ENCODE measurements around the gene ANGPTL8. TPM values are rescaled to one million over a fixed set of nuclear protein-coding genes. Genes with fewer than 3 reads are reported as not detected.
A peak's percentile ranks its signal among the peaks of the same experiment; 100 is the strongest.

ANGPTL8 gene
- total RNA-seq, 1 experiment from 2014 or later = not detected

DNA sequence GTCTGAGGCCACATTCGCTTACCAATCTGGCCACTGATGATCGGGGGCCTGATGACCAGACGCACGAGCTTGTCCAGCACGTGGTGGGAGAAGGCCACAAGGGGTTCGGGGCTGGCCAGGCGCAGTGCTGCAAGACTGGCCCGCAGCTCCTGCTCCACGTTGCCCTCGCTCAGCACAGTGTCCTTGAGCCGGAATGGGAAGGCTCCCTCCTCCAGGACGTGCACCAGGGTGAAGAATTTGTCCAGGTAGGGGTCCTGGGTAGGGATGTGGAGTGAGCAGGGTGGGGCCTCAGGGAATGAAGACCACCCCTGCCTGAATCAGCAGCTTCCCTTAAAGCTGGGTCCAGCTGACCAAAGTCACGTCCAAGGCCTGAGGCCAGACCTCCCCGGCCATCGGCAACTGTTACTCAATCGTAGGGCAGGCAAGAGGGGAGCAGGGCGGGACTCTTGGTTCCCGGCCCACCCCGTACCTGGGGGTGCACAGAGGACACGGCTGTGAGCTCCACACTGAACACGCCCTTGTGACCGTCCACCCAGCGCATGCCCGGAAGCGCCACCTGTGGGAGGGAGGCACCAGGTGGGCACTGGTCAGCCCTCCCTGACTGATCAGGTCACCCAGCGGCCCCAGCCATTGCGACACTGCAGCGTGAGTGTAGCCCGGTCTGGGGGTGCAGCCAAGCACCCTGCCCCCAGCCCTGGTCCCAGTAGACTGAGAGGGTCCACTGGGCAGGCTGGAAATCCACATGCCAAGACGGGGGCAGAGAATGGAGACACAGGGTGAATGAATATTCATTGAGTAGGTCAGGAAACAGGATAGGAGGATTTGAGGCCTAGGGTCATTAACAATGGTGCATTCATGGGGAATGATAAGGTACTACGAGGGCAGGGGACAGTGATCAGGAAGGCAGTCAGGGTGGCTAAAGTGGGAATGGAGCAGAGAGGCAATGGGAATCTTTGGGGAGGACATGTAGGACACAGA, 2.8 kb upstream of the ANGPTL8 start:
- DNase-seq (ENCODE audit: low spot score) = no peak

DNA sequence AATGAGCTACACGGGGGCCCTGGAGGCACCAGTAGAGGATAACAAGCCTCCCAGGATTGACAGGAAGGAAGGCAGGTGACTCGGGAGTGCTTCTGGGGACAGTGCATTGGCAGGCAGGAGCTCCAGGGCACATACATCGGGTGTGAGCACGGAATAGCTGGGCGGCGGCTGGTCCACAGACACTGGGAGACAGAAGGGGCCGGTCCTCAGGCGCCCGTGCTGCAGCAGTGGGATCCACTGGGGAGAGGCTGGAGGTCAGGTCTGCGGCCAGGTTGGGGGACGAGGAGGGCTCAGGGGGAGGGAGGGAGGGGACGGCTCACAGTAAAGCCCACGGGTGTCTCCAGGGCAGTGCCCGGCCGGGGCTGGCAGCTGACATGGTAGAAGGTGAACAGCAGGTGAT, 2.1 kb upstream of the ANGPTL8 start:
- DNase-seq (ENCODE audit: low spot score) = no peak

DNA sequence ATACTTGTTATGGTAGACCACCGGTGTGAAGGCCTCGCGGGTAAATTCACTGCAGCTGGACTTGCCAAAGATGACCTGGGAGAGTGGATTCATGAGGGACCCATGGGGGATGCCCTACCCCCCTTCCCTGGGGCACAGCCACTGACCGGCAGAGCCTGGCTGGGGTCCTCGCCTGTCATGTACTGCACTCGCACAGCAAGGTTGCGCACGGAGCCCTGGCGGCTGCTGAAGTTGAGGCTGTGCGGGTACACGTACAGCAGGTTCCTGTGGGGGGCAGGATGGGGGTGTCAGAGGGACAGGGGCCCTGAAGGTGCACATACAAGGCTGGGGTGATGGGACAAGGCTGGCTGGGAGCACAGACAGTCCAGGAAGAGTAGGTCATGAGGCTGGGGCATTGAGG, 1.4 kb upstream of the ANGPTL8 start:
- DNase-seq (ENCODE audit: low spot score) = no peak

DNA sequence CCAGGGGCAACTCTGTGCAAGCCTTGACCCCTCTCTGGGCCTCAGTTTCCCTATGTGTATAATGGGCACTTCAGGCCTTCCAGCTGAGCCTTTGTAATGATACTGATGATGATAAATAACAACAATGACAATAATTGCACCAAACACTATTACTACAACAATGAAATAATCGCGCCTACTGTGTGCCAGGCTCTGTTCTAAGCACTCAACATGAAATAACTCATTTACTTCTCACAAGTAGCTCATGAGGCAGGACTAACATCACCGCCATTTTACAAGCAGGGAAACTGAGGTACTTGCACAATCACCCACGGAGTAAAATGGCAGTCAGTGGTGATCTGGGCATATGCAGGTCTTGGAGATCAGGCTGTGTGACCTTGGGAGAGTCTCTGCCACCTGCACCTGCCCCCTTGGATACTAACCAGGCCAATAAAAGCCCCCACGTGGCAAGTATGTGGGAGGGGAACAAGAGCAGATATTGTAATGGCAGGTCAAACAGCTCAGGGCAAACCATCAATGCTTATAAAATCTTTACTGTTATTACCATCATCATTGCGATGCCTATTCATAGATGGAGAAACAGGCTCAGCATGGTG, 540 bp upstream of the ANGPTL8 start:
- DNase-seq (ENCODE audit: low spot score) = no peak

DNA sequence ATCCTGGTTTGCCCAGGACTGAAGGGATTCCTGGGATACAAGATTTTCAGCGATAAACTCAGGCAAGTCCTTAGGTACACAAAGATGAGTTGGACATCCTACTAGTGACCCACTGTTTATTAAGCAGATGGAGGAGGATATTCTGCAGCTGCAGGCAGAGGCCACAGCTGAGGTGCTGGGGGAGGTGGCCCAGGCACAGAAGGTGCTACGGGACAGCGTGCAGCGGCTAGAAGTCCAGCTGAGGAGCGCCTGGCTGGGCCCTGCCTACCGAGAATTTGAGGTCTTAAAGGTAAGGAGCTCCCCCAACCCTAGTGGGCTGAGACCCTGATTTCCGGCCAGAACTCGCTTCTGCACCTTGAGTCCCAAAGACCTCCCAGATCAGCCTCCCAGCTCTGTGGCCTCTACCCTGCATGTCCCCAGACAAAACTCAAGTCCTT, 607 bp downstream of the ANGPTL8 start:
- no peak for DNase-seq (ENCODE audit: low spot score)

DNA sequence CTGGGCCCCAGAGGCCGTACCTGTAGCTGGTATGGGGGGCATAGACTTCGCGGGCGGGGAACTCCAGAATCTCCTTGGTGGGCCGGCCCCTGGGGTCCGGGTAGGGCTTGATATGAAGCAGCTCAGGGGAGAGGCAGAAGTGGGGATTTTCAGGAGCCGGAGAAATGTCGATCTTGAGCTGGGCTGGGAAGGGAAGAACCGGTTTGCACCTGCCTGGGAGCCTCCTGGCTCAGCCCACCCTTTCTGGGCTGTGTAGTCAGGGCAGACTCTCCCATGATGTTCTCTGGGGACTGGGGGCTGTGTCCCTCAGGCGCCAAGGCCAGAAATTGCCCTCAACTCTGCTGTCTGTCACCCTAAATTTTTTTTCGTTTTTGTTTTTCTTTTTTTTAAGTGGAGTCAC, 2.6 kb downstream of the ANGPTL8 start:
- no peak for DNase-seq (ENCODE audit: low spot score)

DNA sequence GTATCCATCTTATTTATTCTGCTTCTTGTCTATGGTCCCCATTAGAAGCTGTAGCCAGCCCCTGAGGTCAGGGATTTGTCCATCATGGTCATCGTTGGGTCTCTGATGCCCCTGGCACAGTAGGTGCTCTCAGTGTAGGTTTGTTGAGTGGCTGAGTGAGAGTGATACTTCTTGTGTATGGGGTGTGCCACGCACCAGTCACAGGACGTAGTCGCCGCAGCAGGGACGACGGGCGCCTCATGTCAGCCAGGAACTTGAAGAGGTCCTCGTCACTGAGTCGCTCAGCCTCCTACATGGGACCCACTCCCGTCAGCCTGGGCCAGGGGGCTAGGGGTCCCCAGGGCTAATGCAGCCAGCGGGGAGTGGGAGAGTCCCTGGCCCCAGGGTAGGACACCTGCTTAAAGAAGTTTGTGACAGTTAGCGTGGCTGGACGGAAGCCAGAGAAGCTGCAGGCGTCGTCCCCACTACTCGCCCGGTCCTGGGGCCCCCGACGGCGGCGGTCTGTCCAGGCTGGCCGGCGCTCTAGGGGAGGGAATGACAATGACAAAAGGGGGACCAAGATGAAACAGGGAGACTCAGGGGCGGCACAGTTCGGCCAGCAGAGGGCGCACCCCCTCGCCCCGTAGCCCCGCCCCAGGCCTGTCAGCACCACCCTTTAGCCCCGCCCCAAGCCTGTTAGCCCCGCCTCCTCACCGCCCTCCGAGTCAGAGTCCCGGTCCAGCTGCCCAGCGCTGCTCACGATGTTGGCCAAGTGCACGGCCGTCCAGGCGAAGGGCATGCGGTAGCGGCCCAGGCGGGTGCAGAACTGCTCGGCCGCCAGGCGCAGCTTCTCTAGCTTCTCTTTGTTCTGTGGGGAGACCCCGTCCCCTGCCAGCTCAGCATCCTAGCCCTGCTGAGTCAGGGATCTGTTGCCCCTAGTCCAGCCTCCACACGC, 3.7 kb downstream of the ANGPTL8 start:
- peak; percentile 85 for DNase-seq (ENCODE audit: low spot score)

DNA sequence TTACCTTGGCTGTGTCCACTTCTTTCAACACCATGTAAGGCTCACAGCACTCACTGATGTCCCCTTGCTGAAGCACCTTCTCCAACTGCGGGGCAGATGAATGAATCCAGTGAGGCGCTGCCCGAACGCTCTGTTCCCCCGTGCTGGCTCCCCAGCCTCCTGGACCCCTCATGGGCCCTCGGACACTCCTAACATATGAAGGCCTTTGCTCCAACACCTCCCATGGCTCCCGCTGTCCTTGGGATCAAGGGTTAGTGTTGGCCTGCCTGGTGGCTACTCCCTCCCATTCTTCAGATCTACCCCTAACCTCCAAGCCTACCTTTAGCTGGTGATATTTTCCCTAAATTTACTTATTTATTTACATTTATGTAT, 4.4 kb downstream of the ANGPTL8 start:
- DNase-seq (ENCODE audit: low spot score) = no peak

DNA sequence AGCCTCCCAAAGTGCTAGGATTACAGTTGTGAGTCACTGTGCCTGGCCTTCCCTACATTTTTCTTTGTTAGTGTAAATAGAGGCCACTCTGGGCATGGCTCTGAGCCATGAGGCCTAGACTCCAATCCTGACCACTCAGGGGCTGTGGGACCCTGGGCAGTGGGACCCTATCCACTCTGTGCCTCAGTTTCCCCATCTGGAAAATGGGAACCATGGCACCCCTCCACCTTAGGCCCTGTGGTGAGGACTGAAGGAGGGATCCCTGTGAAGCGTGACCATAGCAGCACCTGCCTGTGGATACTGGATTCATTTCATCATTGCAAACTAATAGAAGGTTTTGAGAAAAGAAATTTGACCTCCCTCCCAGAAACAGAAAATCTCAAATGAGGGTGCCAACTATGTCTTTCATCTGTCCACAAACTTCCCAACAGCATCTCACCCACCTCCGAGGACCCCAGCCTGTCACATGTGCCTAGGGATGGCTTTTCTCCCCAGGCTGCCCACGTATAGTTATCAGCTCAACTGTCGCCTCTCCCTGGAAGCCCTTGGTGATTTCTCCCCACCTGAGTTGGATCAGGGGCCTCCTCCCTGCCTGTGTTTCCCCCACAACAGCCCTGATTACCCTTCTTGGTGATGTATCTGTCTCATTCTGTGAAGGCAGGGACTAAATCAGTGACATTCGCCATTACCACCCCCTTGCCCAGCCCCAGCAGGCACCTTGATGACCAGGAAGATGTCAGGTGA, 5.6 kb downstream of the ANGPTL8 start:
- no peak for DNase-seq (ENCODE audit: low spot score)

DNA sequence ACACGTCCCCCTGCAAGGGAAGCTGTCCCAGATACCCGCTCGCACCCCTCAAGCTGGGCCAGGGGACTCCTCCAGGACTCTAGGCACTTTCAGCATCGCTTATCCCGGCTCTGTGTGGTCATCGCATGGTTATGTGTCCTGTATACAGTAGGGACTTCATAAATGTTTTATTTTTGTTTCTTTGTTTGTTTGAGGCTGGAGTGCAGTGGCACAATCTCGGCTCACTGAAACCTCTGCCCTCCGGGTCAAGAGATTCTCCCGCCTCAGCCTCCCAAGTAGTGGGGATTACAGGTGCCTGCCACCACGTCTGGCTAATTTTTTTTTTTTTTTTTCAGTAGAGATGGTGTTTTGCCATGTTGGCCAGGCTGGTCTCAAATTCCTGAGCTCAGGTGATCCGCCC, 7.5 kb downstream of the ANGPTL8 start:
- DNase-seq (ENCODE audit: low spot score) = no peak

DNA sequence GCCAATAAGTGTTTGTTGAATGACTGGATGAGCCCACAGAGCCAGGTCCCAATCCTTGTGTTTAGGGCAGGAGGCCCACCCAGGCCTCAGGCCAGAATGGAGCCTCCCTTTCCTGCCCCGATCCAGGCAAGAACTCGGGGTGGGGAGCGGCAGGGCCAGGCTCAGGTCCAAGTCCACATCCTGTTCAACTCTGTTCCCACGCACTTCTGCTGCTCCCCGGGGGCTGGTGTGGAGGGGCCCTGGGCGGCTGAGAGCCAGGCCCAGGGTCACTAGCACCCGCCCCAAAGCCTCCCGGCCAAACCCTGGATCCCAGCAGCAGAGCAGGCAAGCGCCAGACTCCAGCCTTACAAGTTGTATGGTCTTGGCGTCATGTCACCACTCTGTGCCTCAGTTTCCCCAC, 8.0 kb downstream of the ANGPTL8 start:
- no peak for DNase-seq (ENCODE audit: low spot score)

DNA sequence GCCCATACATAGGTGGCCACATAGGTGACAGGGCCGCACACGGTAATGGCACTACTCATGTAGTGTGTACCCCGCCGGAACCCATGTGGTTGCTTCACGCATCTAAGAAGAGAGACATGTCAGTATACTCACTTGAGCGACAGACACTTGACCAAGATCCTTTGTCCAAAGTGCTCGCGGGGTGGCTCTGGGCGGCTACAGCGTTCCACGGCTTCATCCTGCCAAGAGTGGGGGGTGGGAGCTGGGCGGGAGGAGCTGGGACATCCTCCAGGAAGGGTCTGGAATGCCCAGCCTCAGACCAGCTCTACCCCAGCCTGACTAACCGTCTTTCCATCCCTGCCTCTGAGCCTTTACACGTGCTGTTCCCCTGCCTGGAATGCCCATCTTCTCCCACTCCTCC, 8.5 kb downstream of the ANGPTL8 start:
- no peak for DNase-seq (ENCODE audit: low spot score)

DNA sequence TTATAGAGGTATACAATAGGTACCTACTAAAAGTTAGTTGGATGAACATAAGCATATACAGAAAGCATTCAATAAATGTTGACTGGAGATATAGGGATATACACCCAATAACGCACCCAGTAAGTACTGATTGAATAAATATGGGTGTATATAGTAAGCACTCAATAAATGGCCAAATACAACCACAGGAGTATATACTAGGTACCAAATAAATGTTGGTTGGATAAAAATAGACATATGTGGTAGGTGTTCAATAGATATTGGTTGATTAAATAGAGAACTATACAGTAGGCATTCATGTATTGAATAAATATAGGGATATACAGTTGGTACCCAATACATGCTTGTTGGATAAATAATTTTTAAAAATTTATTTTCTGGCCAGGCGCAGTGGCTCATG, 9.4 kb downstream of the ANGPTL8 start:
- no peak for DNase-seq (ENCODE audit: low spot score)

DNA sequence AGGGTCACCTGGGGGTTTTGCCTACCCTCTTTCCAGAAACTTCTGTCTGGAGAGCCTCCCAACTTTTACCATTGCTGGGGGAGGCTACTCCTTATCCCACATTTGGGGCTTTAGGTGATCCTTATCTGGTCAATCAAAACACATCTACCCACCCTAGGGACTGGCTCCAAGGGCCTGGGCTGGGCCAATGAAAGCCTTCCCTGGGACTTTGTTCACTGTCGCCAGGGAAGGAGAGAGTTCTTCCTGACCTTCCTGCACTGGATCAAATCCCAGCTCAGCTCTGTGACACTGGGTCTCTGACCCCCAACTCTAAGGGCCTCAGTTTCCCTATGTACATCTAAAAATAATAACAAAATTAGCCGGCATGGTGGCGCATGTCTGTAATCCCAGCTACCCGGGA, 11.8 kb downstream of the ANGPTL8 start:
- DNase-seq (ENCODE audit: low spot score) = no peak

DNA sequence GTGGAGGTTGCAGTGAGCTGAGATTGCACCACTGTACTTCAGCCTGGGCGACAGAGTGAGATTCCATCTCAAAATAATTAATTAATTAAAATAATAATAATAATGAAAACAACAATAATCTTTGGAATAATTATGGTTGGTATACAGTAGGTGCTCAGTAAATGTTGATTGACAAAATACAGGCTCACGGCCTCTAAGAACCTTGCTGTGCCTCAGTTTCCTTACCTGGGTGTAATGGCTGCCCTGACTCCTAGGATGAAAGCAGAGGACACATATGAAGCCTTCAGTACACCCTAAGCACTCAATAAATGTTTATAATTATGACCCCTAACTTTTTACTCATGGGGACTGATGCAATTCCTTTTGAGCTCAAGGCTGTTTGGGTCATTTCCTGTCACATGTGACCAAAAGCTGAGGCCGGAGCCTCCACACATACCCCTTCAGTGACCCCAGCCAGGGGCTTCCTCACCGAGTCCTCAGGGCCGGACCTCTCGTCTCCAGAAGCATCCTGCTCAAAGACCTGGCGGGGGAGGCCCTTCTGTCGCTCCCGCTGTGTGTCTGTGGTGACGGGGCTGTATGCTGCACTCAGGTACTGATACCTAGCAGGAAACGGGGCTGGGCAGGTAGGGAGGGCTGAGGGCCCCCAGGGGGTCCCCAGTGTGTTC, 12.4 kb downstream of the ANGPTL8 start:
- no peak for DNase-seq (ENCODE audit: low spot score)

DNA sequence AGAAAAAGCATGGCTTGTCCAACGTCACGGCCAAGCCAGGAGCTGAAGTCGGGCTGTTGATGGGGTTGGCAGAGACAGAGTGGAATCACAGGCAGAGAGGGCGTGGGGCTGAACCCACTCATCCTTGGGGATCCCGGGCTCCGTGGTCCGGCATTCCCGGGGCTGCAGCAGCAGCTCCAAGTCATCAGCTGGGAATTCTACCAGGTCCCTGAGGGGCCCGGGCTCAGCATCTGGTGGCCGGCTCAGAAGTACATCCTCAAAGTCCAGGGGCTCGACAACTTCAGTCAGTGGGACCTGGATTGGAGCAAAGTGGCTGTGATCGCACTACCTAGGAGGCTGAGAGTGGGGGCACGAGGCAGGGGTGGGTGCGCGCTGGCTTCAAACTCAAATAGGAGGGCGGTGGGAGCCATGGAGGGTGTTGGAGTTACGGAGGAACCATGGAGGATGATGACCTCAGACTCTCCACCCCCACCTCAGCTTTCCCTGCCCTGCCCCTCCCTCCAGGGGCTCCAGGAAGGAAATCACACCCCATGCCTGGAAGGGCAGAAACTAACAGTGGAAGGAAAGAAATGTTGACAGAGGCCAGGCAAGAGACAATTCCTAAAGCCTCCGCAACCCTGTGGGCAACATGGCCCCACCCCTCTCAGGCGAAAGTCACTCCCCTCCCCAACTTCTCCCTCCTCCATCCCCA, 13.4 kb downstream of the ANGPTL8 start:
- DNase-seq (ENCODE audit: low spot score) = no peak

DNA sequence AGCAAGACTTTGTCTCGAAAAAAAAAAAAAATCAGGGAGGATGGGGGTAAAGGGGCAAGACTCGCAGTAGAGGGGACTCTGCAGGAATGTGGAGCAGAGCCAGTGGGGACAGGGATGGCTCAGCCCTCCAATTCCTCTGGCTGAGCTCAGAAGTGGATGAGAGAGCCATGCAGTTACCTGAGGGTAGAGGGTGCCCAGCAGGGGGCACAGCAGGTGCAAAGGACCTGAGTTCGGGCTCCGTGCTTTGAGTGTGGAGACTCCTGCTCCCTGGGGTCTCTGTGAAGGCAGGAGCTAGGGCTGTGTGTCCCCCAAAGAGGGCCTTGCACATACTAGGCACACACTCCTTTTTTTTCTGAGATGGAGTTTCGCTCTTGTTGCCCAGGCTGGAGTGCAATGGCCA, 15.2 kb downstream of the ANGPTL8 start:
- DNase-seq (ENCODE audit: low spot score) = no peak

DNA sequence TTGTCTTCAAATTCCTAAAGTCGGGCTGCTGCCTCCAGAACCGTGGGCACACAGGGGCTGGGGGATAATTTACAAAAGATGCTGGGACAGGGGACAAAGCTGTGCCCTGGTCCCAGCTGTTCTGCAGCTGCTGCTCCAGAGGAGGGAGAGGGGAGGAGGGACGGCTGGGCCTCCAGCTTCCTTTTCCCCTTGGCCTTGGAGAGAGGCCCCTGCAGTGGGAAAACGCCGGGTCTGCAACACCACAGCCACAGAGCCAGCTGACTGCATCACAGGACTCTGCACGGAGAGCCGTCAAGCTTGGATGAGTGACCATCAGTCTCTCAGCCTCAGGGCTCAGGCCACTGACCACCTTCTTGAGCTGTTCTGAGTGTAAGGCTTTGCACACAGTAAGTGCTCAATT, 16.8 kb downstream of the ANGPTL8 start:
- DNase-seq (ENCODE audit: low spot score) = no peak

DNA sequence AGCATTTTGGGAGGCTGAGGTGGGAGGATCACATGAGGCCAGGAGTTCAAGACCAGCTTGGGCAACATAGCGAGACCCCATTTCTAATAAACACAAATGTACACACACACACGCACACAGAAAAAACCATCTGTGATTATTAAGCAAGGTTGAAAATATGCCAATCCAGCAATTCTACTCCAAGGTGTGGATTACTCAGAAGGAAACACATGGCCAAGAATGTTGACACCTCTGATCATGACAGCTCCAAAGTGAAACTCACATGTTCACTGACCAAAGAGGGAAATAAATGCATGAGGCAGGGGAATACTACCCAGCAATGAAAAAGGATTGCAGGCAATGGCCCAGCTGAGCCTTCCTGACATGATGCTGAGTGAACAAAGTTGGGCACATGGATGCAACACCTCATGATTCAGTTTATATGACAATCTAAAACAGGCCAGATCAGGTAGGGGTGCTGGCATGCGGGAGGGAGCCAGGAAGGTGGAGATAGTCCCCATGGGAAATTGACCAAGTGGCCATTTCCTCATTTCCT, 18.5 kb downstream of the ANGPTL8 start:
- no peak for DNase-seq (ENCODE audit: low spot score)

DNA sequence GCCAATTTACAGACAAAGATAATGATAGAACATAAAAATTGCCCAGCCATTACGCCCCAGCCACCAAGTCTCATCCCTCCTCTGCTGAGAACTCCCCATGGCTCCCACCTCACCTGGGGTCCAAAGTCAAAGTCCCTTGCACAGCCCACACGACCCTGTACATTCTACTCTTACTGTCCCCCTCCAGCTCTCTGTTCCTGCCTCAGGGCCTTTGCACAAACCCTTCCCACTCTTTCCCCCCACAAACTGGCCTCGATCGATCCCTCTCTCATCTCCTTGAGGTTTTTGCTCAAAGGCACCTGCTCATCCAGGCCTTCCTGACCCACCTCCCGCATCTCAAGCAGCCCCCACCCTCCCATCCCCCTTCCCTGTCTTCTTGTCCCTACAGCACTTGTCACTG, 21.6 kb downstream of the ANGPTL8 start:
- no peak for DNase-seq (ENCODE audit: low spot score)
